HepG2 (cell line): Measurements from ENCODE around the gene UGP2. TPM values are rescaled to one million over a fixed set of nuclear protein-coding genes. Genes with fewer than 3 reads are reported as not detected.

ENCODE experiments used
- ATAC-seq: fragments of 200-7000 bp; cut with Tn5 transposase; 3 replicates; pipeline ENCODE4 v1.9.1; 2020; ENCODE audit warnings: mild to moderate bottlenecking, moderate library complexity
- BruUV-seq: library from RNA; stranded (reverse); fragments of 400-500 nt; replicated peaks from 2 replicates; lab custom pipeline; 2021; lab: Mats Ljungman, UMichigan
- CTCF ChIA-PET: fragments of 300-600 bp; formaldehyde crosslinking; extraction: SDS; loops from one replicate; lab custom pipeline; 2021; ENCODE audit warnings: low total read pairs, inconsistent platforms, low intra/inter-chr PET ratio; lab: Yijun Ruan, JAX
- POLR2A ChIA-PET: fragments of 350-600 bp; sonication (Branson Sonifier 250); formaldehyde crosslinking; loops from one replicate; lab custom pipeline; 2020; ENCODE audit warnings: antibody characterized with exemption, inconsistent platforms; lab: Yijun Ruan, JAX
- DNase-seq: peaks from one replicate; pipeline ENCODE4 v3.0.0-alpha.2; 2015; ENCODE audit warnings: low spot score
- FAIRE-seq: peaks from 3 replicates; lab custom pipeline; 2011; peaks lifted over from hg19 to GRCh38; lab: Jason Lieb, UNC
- H2AFZ ChIP-seq: one replicate; pipeline ENCODE4 v1.6.1; 2011; ENCODE audit warnings: low read length, inconsistent platforms
- H3K27ac ChIP-seq: fragments of 300-600 bp; 3 replicates; pipeline ENCODE4 v1.8.0; 2011; ENCODE audit warnings: mixed run types, mild to moderate bottlenecking, mixed read lengths, low read length, inconsistent platforms; ENCODE audit not compliant: insufficient read depth; ENCODE audit errors: extremely low read length
- H3K27me3 ChIP-seq, 2 experiments: fragments of 200-600 bp in 1 of 2; 2 replicates in 1 of 2; 3 replicates in 1 of 2; pipeline versions ENCODE4 v1.6.0 to v1.8.0; 2011; ENCODE audit warnings: low read length in 2 of 2, mild to moderate bottlenecking in 2 of 2, moderate library complexity in 2 of 2, inconsistent platforms in 1 of 2; ENCODE audit not compliant: insufficient read depth in 2 of 2, control insufficient read depth in 1 of 2
- H3K36me3 ChIP-seq, 2 experiments: fragments of 200-600 bp in 1 of 2; replicated peaks in 1 of 2; 2 replicates in 1 of 2; 3 replicates in 1 of 2; pipeline versions ENCODE4 v1.5.1 to v1.8.0; 2011; ENCODE audit warnings: low read length in 2 of 2, inconsistent platforms in 1 of 2; ENCODE audit not compliant: insufficient read depth in 2 of 2, control insufficient read depth in 1 of 2
- H3K4me1 ChIP-seq: 2 replicates; pipeline ENCODE4 v1.5.1; 2012; ENCODE audit warnings: low read length, inconsistent platforms; ENCODE audit not compliant: insufficient read depth
- H3K4me2 ChIP-seq: 2 replicates; pipeline ENCODE4 v1.6.0; 2011; ENCODE audit warnings: low read depth, low read length, inconsistent platforms
- H3K4me3 ChIP-seq, 3 experiments: fragments of 200-600 bp in 1 of 3; sonication (generic), shearing (Covaris generic) in 1 of 3; replicated peaks in 1 of 3; 2 replicates each; pipeline ENCODE4 v1.5.1; 2011 to 2016; ENCODE audit warnings: low read length in 3 of 3, inconsistent platforms in 2 of 3, low read depth in 2 of 3, mild to moderate bottlenecking in 2 of 3, control low read depth in 1 of 3, mixed read lengths in 1 of 3; ENCODE audit not compliant: insufficient read depth in 1 of 3
- H3K79me2 ChIP-seq: one replicate; pipeline ENCODE4 v1.6.1; 2011; ENCODE audit warnings: low read length, inconsistent platforms; ENCODE audit not compliant: insufficient read depth
- H3K9ac ChIP-seq: 2 replicates; pipeline ENCODE4 v1.6.0; 2011; ENCODE audit warnings: mild to moderate bottlenecking, low read depth, low read length, inconsistent platforms; ENCODE audit not compliant: insufficient read depth
- H3K9me3 ChIP-seq: 2 replicates; pipeline ENCODE4 v1.5.1; 2012; ENCODE audit warnings: mild to moderate bottlenecking, low read length
- H4K20me1 ChIP-seq: 2 replicates; pipeline ENCODE4 v1.6.0; 2011; ENCODE audit warnings: inconsistent platforms, mild to moderate bottlenecking, low read length, moderate library complexity; ENCODE audit not compliant: insufficient read depth
- CBFB ChIP-seq: sonication (generic); formaldehyde crosslinking; IDR thresholded peaks from 2 replicates; pipeline ENCODE4 v1.4.0; 2020; ENCODE audit warnings: missing genetic modification reagents
- HNF1B ChIP-seq: sonication (generic); formaldehyde crosslinking; IDR thresholded peaks from 2 replicates; pipeline ENCODE4 v1.5.1; 2020; ENCODE audit warnings: mild to moderate bottlenecking, moderate library complexity, missing genetic modification reagents
- IRF9 ChIP-seq: sonication (generic); formaldehyde crosslinking; IDR thresholded peaks from 2 replicates; pipeline ENCODE4 v1.8.0; 2022; ENCODE audit warnings: missing genetic modification reagents, mild to moderate bottlenecking, borderline replicate concordance
- SMYD3 ChIP-seq: sonication (generic); formaldehyde crosslinking; IDR thresholded peaks from 2 replicates; pipeline ENCODE4 v1.8.1; 2023; ENCODE audit warnings: mild to moderate bottlenecking, missing genetic modification reagents
- TOPORS ChIP-seq: sonication (generic); formaldehyde crosslinking; IDR thresholded peaks from 2 replicates; pipeline ENCODE4 v1.8.0; 2023; ENCODE audit warnings: mild to moderate bottlenecking, missing genetic modification reagents
- ZNF558 ChIP-seq: sonication (generic); formaldehyde crosslinking; IDR thresholded peaks from 2 replicates; pipeline ENCODE4 v1.9.0; 2022; ENCODE audit warnings: mild to moderate bottlenecking, missing genetic modification reagents, borderline replicate concordance
- WGBS: methylation state at CpG from one replicate; pipeline ENCODE4 v1.1.6; 2017; ENCODE audit warnings: low lambda C conversion rate; 5-methylcytosine and 5-hydroxymethylcytosine counted together
- in situ Hi-C: cut with HindIII; loops from 2 replicates; pipeline ENCODE4 v1.10.0; 2017; ENCODE audit warnings: low pct_unique_long_range_greater_than_20kb; ENCODE audit not compliant: extremely low pct_ligation_motif_present
- intact Hi-C: fragments of 100-400 bp; cut with micrococcal nuclease; formaldehyde crosslinking; loops from one replicate; pipeline ENCODE4 v1.10.0; 2022; ENCODE audit not compliant: unreplicated experiment
- polyA plus RNA-seq, 8 experiments: library from polyadenylated mRNA; depleted of rRNA in 3 of 8; stranded (reverse) in 7 of 8; unstranded in 1 of 8; fragments of >200 nt; fragmentation: Illumina TruSeq in 4 of 8; extraction: Trizol in 4 of 8; gene quantifications; 2 replicates each; pipeline versions ENCODE4 v1.2.1 to v1.2.3, GENCODE V29; 2011 to 2016; ENCODE audit warnings: low read depth in 4 of 8, missing spikeins in 1 of 8, mixed read lengths in 1 of 8; ENCODE audit not compliant: insufficient read depth in 1 of 8
- total RNA-seq, 5 experiments: library from RNA; depleted of rRNA; stranded (reverse); fragments of >200 nt; fragmentation: Illumina TruSeq; extraction: Trizol; gene quantifications; 2 replicates each; pipeline ENCODE4 v1.2.3, GENCODE V29; 2016; ENCODE audit warnings: low read depth in 1 of 5
- TF ChIP-seq, protein P1 (sequence below): IDR thresholded peaks from 2 replicates; pipeline ENCODE4 v1.6.1; 2016; ENCODE audit warnings: low read depth, missing genetic modification reagents, missing compliant biosample characterization
- TF ChIP-seq, protein P2 (sequence below): sonication (generic); formaldehyde crosslinking; IDR thresholded peaks from 2 replicates; pipeline ENCODE4 v1.4.0; 2020; ENCODE audit warnings: missing genetic modification reagents, borderline replicate concordance

UGP2 gene
- total and polyA plus RNA-seq, 2 of the 13 experiments (the other 11 are each of a cell fraction or from before 2014, with no cell fraction given), result 96.0 to 134 TPM

- TF ChIP-seq, protein P1, sequence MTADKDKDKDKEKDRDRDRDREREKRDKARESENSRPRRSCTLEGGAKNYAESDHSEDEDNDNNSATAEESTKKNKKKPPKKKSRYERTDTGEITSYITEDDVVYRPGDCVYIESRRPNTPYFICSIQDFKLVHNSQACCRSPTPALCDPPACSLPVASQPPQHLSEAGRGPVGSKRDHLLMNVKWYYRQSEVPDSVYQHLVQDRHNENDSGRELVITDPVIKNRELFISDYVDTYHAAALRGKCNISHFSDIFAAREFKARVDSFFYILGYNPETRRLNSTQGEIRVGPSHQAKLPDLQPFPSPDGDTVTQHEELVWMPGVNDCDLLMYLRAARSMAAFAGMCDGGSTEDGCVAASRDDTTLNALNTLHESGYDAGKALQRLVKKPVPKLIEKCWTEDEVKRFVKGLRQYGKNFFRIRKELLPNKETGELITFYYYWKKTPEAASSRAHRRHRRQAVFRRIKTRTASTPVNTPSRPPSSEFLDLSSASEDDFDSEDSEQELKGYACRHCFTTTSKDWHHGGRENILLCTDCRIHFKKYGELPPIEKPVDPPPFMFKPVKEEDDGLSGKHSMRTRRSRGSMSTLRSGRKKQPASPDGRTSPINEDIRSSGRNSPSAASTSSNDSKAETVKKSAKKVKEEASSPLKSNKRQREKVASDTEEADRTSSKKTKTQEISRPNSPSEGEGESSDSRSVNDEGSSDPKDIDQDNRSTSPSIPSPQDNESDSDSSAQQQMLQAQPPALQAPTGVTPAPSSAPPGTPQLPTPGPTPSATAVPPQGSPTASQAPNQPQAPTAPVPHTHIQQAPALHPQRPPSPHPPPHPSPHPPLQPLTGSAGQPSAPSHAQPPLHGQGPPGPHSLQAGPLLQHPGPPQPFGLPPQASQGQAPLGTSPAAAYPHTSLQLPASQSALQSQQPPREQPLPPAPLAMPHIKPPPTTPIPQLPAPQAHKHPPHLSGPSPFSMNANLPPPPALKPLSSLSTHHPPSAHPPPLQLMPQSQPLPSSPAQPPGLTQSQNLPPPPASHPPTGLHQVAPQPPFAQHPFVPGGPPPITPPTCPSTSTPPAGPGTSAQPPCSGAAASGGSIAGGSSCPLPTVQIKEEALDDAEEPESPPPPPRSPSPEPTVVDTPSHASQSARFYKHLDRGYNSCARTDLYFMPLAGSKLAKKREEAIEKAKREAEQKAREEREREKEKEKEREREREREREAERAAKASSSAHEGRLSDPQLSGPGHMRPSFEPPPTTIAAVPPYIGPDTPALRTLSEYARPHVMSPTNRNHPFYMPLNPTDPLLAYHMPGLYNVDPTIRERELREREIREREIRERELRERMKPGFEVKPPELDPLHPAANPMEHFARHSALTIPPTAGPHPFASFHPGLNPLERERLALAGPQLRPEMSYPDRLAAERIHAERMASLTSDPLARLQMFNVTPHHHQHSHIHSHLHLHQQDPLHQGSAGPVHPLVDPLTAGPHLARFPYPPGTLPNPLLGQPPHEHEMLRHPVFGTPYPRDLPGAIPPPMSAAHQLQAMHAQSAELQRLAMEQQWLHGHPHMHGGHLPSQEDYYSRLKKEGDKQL (CRISPR knock-in tag), result no peak
Measured at GRCh38 chr2:63879876-63880433, 38.3 kb downstream of the UGP2 start (continued).

DNA sequence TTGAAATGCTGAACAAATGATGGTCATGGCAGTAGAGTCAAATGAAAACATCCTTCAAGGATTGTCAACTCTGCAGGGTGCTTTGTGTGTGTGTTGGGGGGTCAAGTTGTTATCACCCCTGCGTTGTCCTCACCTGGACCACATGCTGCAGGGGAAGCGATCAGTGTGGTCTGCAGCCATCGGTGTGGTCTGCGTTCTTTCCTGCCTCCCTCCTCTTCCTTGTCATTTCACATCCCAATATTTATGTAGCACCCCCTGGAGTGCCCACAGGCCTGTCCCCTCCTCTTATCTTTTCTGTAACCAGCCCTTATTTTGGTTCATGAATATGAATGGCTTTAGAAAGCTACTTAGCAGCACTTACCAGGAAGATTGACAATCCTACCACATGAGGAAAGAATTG lies 38.9 kb downstream of the UGP2 start:
- ChIA-PET POLR2A (no interaction called here), CTCF (no interaction called here)
- WGBS, result 98% methylated on average over 4 of the region's 4 CpGs
- H3K4me1 ChIP-seq, result peaks cover 5% of the 10 kb centered on the region
- no TSS peak for BruUV-seq
- H3K27me3 ChIP-seq, result no peaks in the 10 kb centered on the region
- H3K4me2 ChIP-seq, result no peak overlapping the region
- no peaks in the 10 kb centered on the region for H4K20me1 ChIP-seq
- ATAC-seq (peak; percentile 19; the same call in 2 of the 3 replicates), DNase-seq (no peak), FAIRE-seq (no peak)
- H2AFZ ChIP-seq, result no peak overlapping the region
- H3K36me3 ChIP-seq, result peaks cover 17 to 67% of the 10 kb centered on the region in 2 experiments
- H3K9me3 ChIP-seq, result no peaks in the 10 kb centered on the region
- in situ Hi-C loops, result no loop called here
- no peak overlapping the region for H3K4me3 ChIP-seq
- no peak overlapping the region for H3K27ac ChIP-seq
- H3K9ac ChIP-seq, result no peak overlapping the region
- peaks cover 14% of the 10 kb centered on the region for H3K79me2 ChIP-seq
- intact Hi-C loops, result no loop called here
- TF ChIP-seq HNF1B (CRISPR knock-in tag) (no peak), SMYD3 (no peak), ZNF558 (CRISPR knock-in tag) (no peak), TOPORS (CRISPR knock-in tag) (no peak), CBFB (CRISPR knock-in tag) (no peak), IRF9 (CRISPR knock-in tag) (no peak)
- TF ChIP-seq, protein P2, sequence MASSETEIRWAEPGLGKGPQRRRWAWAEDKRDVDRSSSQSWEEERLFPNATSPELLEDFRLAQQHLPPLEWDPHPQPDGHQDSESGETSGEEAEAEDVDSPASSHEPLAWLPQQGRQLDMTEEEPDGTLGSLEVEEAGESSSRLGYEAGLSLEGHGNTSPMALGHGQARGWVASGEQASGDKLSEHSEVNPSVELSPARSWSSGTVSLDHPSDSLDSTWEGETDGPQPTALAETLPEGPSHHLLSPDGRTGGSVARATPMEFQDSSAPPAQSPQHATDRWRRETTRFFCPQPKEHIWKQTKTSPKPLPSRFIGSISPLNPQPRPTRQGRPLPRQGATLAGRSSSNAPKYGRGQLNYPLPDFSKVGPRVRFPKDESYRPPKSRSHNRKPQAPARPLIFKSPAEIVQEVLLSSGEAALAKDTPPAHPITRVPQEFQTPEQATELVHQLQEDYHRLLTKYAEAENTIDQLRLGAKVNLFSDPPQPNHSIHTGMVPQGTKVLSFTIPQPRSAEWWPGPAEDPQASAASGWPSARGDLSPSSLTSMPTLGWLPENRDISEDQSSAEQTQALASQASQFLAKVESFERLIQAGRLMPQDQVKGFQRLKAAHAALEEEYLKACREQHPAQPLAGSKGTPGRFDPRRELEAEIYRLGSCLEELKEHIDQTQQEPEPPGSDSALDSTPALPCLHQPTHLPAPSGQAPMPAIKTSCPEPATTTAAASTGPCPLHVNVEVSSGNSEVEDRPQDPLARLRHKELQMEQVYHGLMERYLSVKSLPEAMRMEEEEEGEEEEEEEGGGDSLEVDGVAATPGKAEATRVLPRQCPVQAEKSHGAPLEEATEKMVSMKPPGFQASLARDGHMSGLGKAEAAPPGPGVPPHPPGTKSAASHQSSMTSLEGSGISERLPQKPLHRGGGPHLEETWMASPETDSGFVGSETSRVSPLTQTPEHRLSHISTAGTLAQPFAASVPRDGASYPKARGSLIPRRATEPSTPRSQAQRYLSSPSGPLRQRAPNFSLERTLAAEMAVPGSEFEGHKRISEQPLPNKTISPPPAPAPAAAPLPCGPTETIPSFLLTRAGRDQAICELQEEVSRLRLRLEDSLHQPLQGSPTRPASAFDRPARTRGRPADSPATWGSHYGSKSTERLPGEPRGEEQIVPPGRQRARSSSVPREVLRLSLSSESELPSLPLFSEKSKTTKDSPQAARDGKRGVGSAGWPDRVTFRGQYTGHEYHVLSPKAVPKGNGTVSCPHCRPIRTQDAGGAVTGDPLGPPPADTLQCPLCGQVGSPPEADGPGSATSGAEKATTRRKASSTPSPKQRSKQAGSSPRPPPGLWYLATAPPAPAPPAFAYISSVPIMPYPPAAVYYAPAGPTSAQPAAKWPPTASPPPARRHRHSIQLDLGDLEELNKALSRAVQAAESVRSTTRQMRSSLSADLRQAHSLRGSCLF, result no peak
